ENCODE results near the gene ZBTB4. TPM values are rescaled to one million over a fixed set of nuclear protein-coding genes. Genes with fewer than 3 reads are reported as not detected.

Gene ZBTB4
- total RNA-seq, 1 experiment from 2014 or later = 14.7 TPM

DNA sequence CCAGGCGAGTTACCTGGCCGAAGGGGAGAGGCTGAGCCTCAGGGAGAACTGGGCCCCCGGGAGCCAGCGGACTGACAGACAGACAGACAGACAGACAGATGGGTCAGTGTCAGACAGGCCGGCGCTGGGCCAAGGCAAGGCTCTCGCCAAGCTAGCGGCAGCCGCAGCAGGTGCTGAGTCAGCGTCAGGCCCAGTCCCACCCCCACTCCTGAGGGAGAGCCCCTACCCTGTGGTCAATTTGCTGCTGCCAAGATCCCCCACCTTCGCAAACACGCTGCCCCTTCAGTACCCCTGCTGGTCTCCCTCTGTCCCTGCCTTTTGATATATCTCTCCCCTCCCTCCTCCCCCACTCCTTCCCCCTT, 38.6 kb downstream of the ZBTB4 start:
- Histone ChIP-seq H2AFZ (ENCODE audit: low read length) (peak overlapping the region; percentile 81; the same call in 1 of the 2 replicates), H3F3A (ENCODE audit: low read length, unreplicated experiment) (no peaks in the 10 kb centered on the region), H3K4me3 (ENCODE audit: low read length) (peak overlapping the region; percentile 74), H3K36me3 (ENCODE audit: low read depth, low read length) (no peaks in the 10 kb centered on the region), H4K20me1 (ENCODE audit: low read length) (no peaks in the 10 kb centered on the region), H3K27ac (ENCODE audit: low read length) (no peak overlapping the region), H3K27me3 (ENCODE audit: low read length) (no peaks in the 10 kb centered on the region), H3K9me3 (ENCODE audit: low read length) (no peaks in the 10 kb centered on the region), H3K4me1 (ENCODE audit: insufficient read depth, low read length) (peaks cover 4% of the 10 kb centered on the region; the same call in 1 of the 2 replicates), H3K79me2 (ENCODE audit: low read length) (0 out of 2 replicates have a peak, but pooled peaks cover 5% of the 10 kb centered on the region), H3K9ac (ENCODE audit: low read length) (no peak overlapping the region), H3K9me2 (replicated peaks; ENCODE audit: low read length) (no peaks in the 10 kb centered on the region), H3K4me2 (ENCODE audit: low read length) (peak overlapping the region; percentile 98)
- TF ChIP-seq EZH2phosphoT487 (IDR thresholded peaks at IDR 0.05; ENCODE audit: borderline replicate concordance, low read length) = no peak
- no peak for TF ChIP-seq EZH2 (IDR thresholded peaks at IDR 0.05; ENCODE audit: low read length, unreplicated experiment)
- TF ChIP-seq, protein P1, sequence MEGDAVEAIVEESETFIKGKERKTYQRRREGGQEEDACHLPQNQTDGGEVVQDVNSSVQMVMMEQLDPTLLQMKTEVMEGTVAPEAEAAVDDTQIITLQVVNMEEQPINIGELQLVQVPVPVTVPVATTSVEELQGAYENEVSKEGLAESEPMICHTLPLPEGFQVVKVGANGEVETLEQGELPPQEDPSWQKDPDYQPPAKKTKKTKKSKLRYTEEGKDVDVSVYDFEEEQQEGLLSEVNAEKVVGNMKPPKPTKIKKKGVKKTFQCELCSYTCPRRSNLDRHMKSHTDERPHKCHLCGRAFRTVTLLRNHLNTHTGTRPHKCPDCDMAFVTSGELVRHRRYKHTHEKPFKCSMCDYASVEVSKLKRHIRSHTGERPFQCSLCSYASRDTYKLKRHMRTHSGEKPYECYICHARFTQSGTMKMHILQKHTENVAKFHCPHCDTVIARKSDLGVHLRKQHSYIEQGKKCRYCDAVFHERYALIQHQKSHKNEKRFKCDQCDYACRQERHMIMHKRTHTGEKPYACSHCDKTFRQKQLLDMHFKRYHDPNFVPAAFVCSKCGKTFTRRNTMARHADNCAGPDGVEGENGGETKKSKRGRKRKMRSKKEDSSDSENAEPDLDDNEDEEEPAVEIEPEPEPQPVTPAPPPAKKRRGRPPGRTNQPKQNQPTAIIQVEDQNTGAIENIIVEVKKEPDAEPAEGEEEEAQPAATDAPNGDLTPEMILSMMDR (conservative IDR thresholded peaks at IDR 0.05; ENCODE audit: low read depth, low read length) = no peak
- intact Hi-C loops (cut with micrococcal nuclease) = no loop called here
- ATAC-seq (peak; percentile 30), DNase-seq (peak; percentile 36)
- CTCF ChIA-PET = no interaction called here
- BruUV-seq (replicated peaks) = no TSS peak
- POLR2A ChIA-PET (ENCODE audit: unreplicated experiment) = interaction anchor here (0.7 kb wide), 1 partner anchor 247 kb away, joined by 5 read pairs; no protein-coding TSS in a partner anchor

DNA sequence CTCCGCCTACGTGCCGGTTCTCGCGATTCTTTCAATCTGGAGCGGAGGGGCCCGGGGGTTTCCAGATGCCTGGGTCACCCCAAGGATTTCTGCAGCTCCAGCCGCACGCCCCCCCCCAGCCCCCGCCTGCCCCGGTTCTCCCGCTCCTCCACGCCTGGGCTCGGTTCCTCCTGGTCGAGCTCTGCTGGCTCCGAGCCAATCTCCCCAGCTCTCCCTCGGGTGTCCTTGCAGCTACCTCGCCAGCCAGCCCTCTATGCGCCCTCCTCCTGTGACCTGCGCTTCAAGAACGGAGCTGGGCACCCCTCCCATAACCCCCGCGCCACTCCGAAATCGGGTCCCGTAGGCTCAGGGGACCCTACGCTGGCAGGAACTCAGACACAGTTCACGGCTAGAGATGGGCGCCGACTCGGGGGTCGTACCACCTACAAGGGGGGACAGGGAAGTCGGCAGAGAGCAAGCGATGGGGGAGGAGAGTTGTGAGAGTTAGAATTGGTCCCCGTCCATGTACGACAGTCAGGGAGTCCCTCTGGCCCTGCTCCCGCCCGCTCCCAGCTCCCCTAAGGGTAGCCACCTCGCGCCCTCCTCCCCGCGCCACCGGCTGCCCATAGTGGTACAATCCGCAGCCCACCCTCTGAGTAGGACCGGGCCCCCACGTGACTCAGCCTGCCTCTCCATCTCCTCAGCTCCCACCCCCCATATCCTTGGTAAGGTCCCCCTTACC, 39.2 kb downstream of the ZBTB4 start:
- CTCF ChIA-PET = interaction anchor here (0.5 kb wide), 1 partner anchor 14 kb away, joined by 3 read pairs; no protein-coding TSS in a partner anchor
- Histone ChIP-seq H2AFZ (ENCODE audit: low read length) (peak overlapping the region; percentile 81), H3K79me2 (ENCODE audit: low read length) (0 out of 2 replicates have a peak, but pooled peaks cover 5% of the 10 kb centered on the region), H3K4me2 (ENCODE audit: low read length) (peak overlapping the region; percentile 98), H3K27me3 (ENCODE audit: low read length) (no peaks in the 10 kb centered on the region), H3K36me3 (ENCODE audit: low read depth, low read length) (no peaks in the 10 kb centered on the region), H3K9ac (ENCODE audit: low read length) (peak overlapping the region; percentile 48), H3K9me2 (replicated peaks; ENCODE audit: low read length) (no peaks in the 10 kb centered on the region), H3K4me1 (ENCODE audit: insufficient read depth, low read length) (peaks cover 4% of the 10 kb centered on the region; the same call in 1 of the 2 replicates), H3K27ac (ENCODE audit: low read length) (no peak overlapping the region), H3K9me3 (ENCODE audit: low read length) (no peaks in the 10 kb centered on the region), H3F3A (ENCODE audit: low read length, unreplicated experiment) (no peaks in the 10 kb centered on the region), H4K20me1 (ENCODE audit: low read length) (no peaks in the 10 kb centered on the region), H3K4me3 (ENCODE audit: low read length) (peak overlapping the region; percentile 74)
- TF ChIP-seq EZH2 (IDR thresholded peaks at IDR 0.05; ENCODE audit: low read length, unreplicated experiment) = no peak
- TF ChIP-seq, protein P1 (conservative IDR thresholded peaks at IDR 0.05; ENCODE audit: low read depth, low read length) = no peak
- no peak for TF ChIP-seq EZH2phosphoT487 (IDR thresholded peaks at IDR 0.05; ENCODE audit: borderline replicate concordance, low read length)
- ATAC-seq = no peak
- POLR2A ChIA-PET (ENCODE audit: unreplicated experiment) = interaction anchor here (0.7 kb wide), 1 partner anchor 247 kb away, joined by 5 read pairs; no protein-coding TSS in a partner anchor
- DNase-seq = peak; percentile 28
- intact Hi-C loops (cut with micrococcal nuclease) = no loop called here
- no TSS peak for BruUV-seq (replicated peaks)

Measured in PC-3 (cell line).